HG03469 (cell line): ENCODE results near the gene GAL3ST2.
"Not testable (repeated sequence)": the region's sequence is repeated elsewhere in the genome, so short reads cannot be mapped to it uniquely, and the experiment has no call there.

Experiments used
- ATAC-seq: cut with Tn5 transposase; IDR thresholded peaks from one replicate; pipeline ENCODE4 v1.9.1; 2021; ENCODE audit warnings: mild to moderate bottlenecking, moderate library complexity, moderate number of reproducible peaks; ENCODE audit not compliant: unreplicated experiment

Gene GAL3ST2

GRCh38 chr2:241746084-241746483 is 30.5 kb upstream of the GAL3ST2 start:
- ATAC-seq: no peak

GRCh38 chr2:241748468-241749256 is 28.0 kb upstream of the GAL3ST2 start:
- ATAC-seq: no peak

DNA sequence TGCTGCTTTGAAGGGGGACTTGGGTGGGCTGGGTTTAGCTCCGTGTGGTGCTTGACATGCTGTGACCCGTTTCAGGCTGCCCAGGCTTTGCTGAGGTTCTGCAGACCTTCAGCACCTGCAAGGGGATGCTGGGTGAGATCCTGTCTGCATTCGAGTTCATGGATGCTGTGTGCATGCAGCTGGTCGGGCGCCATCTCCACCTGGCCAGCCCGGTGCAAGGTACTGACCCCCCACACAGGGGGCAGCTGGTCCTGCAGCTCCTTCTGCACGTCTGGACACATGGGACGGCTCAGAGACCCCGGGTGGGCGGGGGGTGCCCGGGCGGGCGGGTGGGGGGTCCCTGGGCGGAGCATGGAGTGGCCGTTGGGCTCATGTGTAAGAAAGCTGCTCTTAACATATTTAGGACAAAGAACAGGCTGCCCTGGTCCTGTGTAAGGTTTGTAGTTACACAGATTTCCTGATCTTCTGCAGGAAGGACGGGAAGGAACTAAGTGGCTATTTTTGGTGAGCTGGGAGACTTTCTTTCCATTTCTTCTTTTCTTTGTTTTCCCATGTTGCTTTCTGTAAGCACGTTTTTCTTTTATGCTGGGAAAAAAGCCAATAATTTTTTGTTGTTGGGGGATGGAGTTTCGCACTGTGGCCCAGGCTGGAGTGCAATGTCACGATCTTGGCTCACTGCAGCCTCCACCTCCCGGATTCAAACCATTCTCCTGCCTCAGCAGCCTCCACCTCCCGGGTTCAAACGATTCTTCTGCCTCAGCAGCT is 26.4 kb upstream of the GAL3ST2 start:
- no peak for ATAC-seq

- no peak for ATAC-seq
These were observed 25.5 kb upstream of the GAL3ST2 start for GRCh38 chr2:241751152-241751551.

GRCh38 chr2:241751776-241752175 is 24.8 kb upstream of the GAL3ST2 start:
- no peak for ATAC-seq

GRCh38 chr2:241752253-241752652 is 24.4 kb upstream of the GAL3ST2 start:
- no peak for ATAC-seq

- no peak for ATAC-seq
These were observed 23.8 kb upstream of the GAL3ST2 start for GRCh38 chr2:241752689-241753276.

GRCh38 chr2:241753493-241753892 is 23.1 kb upstream of the GAL3ST2 start:
- no peak for ATAC-seq

DNA sequence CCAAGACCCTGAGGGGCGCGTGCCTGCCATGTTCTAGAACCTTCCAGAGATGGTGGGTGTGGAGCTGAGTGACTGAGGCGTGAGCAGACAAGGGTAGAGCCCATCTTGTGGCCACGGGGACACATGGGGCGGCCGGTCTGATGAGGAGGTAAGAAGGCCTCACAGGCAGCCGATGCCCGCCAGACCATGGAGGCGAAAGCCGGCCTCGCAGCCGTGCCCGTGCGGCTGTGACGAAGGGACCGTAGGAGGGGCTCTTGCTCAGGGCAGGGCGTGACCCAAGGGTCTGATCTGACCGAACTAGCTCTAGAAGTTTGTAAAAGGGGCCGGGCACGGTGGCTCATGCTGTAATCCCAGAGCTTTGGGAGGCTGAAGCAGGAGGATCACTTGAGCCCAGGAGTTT is 22.6 kb upstream of the GAL3ST2 start:
- ATAC-seq: no peak

DNA sequence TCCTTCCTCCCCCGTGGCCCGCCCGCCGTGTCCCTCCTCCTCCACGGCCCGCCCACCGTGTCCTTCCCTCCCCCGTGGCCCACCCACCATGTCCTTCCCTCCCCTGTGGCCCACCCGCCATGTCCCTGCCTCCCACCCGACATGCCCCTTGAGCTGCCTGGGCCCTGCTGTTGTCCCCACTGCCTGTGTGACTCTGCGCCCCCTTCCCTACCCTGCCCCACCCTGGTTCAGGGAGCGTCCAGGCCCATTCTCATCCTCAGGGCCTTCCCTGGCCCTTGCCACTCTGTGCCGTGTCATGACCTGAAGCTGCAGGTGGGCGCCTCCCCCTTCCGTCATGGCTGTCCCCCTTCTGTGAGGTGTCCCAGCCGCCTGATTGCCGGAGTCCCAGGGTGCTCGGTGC is 21.5 kb upstream of the GAL3ST2 start:
- ATAC-seq: no peak

- ATAC-seq: no peak
These were observed 20.8 kb upstream of the GAL3ST2 start for GRCh38 chr2:241755777-241756176.

DNA sequence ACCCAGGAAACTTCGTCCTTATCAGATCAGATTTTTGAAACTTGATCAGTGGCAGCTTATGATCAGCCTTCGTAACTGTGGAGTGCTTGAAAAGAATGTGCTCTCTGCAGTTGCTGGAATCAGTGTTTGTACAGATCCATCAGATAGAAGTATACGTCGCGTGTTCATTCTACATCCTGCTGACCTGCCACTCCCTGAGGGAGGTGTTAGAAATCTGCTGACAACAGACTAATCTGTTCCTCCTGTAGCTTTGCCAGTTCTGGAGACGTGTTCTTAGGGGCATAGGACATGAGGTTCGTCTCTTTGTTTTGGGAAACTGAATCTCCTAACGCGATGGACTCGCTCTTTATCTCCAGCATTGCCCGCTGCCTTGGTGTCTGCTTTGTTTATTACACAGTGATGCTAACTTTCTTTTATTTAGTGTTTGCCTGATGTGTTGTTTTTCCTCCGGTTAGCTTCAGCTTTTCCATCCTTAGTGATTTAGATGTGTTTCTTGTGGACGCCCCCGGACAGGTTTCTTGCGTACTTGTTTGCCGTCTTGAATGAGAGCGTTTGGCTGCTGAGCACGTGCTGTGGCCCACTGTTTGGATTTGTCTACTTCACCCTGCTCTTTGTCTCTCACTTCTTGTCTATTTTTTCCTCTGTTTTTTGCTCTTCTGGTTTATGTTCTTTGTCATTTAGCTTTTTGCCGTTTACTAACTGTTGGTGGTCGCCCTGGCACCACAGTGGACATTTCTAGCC is 17.4 kb upstream of the GAL3ST2 start:
- ATAC-seq: no peak

GRCh38 chr2:241759893-241760292 is 16.7 kb upstream of the GAL3ST2 start:
- not testable (repeated sequence) for ATAC-seq

DNA sequence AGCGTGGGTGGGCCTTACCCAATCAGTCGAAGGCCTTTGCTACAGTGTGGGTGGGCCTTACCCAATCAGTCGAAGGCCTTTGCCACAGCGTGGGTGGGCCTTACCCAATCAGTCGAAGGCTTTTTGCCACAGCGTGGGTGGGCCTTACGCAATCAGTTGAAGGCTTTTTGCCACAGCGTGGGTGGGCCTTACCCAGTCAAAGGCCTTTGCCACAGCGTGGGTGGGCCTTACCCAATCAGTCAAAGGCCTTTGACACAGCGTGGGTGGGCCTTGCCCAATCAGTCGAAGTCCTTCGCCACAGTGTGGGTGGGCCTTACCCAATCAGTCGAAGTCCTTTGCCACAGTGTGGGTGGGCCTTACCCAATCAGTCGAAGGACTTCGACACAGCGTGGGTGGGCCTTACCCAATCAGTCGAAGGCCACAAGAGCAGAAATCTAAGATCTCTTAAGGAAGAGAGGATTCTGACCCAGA is 16.3 kb upstream of the GAL3ST2 start:
- ATAC-seq: no peak

GRCh38 chr2:241762321-241762932 is 14.2 kb upstream of the GAL3ST2 start:
- ATAC-seq: no peak

GRCh38 chr2:241762933-241763369 is 13.7 kb upstream of the GAL3ST2 start:
- no peak for ATAC-seq

GRCh38 chr2:241763551-241764274 is 12.9 kb upstream of the GAL3ST2 start:
- no peak for ATAC-seq

DNA sequence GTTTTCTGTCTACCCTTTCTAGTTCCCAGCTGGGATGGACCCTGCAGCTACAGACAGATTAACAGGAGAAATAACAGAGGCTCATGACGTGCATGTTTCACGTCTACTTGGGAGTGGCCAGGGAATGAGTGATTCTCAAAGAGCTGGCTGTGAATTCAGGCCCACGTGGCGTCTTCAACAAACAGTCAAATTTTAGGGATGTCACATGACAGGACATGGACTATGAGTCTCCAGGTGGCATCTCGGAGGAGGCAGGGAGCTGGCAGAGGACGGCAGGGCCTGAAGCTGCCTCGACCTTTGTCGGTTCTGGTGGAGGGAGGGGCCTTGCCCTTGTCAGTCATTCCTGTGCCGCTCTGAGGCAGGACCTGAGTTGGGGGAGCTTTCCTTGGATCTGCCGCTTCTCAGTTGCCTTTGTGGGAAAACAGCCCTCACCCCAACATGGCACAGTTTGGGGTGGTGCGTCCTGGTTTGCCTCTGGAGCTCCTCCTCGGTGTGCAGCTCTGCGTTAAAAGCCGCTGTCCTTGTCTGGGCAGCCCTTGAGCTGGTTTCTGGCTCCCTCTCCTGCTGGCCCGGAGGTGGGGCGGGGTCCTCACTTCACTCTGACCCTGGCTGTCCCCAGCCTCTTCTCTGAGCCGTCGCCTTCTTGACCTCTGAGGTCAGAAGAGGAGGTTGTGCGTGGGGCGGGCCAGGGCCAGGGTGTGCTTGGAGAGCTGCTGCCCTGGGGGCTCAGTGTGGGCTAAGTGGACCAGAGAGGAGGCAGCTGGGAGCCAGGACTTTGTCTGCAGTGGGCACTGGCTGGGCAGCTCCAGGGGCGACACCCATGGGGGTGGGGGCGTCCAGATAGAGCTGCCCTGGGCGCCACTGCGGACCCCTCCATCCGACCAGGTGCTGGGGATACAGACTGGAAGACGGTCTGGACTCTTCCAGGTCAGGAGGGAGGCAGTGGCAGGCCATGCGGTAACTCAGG is 12.1 kb upstream of the GAL3ST2 start:
- ATAC-seq: no peak
